Measurements from ENCODE around the gene RPS16. TPM values are rescaled to one million over a fixed set of nuclear protein-coding genes. Genes with fewer than 3 reads are reported as not detected.
"Not testable (repeated sequence)": the region's sequence is repeated elsewhere in the genome, so short reads cannot be mapped to it uniquely, and the experiment has no call there.

Gene RPS16
- total RNA-seq, 1 donor from 2014 or later = 4,002 TPM

DNA sequence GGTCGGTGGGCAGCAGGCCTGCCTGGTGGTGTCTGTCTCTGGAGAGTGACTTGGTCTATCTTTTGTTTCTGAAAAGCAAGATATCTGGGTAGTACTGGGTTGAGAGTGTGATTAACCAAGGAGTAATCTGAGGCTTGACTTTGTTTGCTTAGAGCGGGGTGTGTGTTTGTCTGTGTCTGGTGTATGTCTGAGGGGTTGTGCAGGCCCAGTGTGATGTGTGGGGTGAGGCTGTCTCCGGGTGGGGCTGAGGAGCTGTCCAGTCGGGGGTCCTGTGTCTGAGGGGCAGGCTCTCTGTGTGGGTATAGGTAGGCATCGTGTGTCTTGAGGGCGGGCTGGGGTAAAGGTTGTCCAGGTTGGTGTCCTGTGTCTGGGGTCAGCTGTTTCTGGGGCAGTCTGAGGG is 33.8 kb upstream of the RPS16 start:
- Mint-ChIP-seq H3K9me3 (no peaks in the 10 kb centered on the region), H3K4me1 (no peaks in the 10 kb centered on the region)
- CTCF ChIA-PET = no interaction called here

DNA sequence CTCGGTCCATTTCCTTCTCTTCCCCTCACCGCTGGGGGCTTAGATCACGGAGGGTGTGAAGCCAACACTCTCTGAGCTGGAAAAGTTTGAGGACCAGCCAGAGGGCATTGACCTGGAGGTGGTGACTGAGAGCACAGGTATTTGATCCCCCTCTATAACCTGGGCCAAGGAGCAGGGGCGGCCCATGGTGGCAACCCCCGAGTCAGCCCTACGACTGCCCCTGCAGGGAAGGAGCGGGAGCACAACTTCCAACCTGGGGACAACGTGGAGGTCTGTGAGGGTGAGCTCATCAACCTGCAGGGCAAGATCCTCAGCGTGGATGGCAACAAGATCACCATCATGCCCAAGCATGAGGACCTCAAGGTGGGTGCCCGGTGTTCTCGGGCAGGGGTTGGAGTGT is 33.3 kb upstream of the RPS16 start:
- H3K27me3 Mint-ChIP-seq = no peaks in the 10 kb centered on the region
- no peaks in the 10 kb centered on the region for H3K9me3 Mint-ChIP-seq
- TF ChIP-seq, protein P1, sequence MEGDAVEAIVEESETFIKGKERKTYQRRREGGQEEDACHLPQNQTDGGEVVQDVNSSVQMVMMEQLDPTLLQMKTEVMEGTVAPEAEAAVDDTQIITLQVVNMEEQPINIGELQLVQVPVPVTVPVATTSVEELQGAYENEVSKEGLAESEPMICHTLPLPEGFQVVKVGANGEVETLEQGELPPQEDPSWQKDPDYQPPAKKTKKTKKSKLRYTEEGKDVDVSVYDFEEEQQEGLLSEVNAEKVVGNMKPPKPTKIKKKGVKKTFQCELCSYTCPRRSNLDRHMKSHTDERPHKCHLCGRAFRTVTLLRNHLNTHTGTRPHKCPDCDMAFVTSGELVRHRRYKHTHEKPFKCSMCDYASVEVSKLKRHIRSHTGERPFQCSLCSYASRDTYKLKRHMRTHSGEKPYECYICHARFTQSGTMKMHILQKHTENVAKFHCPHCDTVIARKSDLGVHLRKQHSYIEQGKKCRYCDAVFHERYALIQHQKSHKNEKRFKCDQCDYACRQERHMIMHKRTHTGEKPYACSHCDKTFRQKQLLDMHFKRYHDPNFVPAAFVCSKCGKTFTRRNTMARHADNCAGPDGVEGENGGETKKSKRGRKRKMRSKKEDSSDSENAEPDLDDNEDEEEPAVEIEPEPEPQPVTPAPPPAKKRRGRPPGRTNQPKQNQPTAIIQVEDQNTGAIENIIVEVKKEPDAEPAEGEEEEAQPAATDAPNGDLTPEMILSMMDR (IDR thresholded peaks at IDR 0.05) = no peak
- ATAC-seq (ENCODE audit: low read depth) (no peak), DNase-seq (no peak)
- ChIA-PET CTCF (no interaction called here), POLR2A (interaction anchor here (0.6 to 1.7 kb wide), 2 partner anchors 8 to 85 kb away, joined by 3 to 5 read pairs; no protein-coding TSS in a partner anchor)
- no peaks in the 10 kb centered on the region for H3K4me1 Mint-ChIP-seq
- intact Hi-C loops (cut with micrococcal nuclease) = no loop called here
- H3K27ac Mint-ChIP-seq = no peak overlapping the region
- peaks cover 86% of the 10 kb centered on the region for H3K36me3 Mint-ChIP-seq (ENCODE audit: low read depth)
- no peak overlapping the region for H3K4me3 Mint-ChIP-seq

More for the DNA sequence above, 33.8 kb upstream of the RPS16 start:
- Mint-ChIP-seq H3K27ac (no peak overlapping the region), H3K27me3 (no peaks in the 10 kb centered on the region), H3K4me3 (no peak overlapping the region), H3K36me3 (ENCODE audit: low read depth) (peaks cover 90% of the 10 kb centered on the region)
- no peak for DNase-seq
- TF ChIP-seq, protein P1 (IDR thresholded peaks at IDR 0.05) = no peak
- POLR2A ChIA-PET = no interaction called here
- intact Hi-C loops (cut with micrococcal nuclease) = no loop called here
- no peak for ATAC-seq (ENCODE audit: low read depth)

DNA sequence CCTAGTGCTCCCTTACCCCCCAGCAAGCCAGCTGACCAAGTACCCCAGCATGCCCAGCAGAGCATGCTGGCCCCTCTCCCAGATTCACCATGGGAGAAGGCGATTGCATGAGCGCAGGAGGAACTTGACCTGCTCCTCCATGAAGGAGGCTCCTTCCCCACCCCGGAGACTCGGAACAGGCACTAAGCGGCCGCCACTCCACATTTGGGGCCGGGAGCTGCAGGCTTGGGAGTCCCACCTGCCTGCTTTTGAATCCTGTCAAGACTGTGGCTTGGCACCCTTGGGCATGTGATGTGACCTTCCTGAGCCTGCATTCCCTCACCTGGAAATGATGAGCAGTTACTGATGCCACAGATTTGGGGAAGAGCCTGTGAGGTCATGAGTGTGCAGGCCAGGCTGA is 32.2 kb upstream of the RPS16 start:
- Mint-ChIP-seq H3K4me1 (no peaks in the 10 kb centered on the region), H3K4me3 (no peak overlapping the region), H3K27me3 (no peaks in the 10 kb centered on the region), H3K9me3 (no peaks in the 10 kb centered on the region), H3K27ac (no peak overlapping the region), H3K36me3 (ENCODE audit: low read depth) (peaks cover 88% of the 10 kb centered on the region)
- ATAC-seq (ENCODE audit: low read depth) (no peak), DNase-seq (no peak)
- intact Hi-C loops (cut with micrococcal nuclease) = no loop called here
- TF ChIP-seq, protein P1 (IDR thresholded peaks at IDR 0.05) = no peak
- POLR2A ChIA-PET = interaction anchor here (1.7 kb wide), 1 partner anchor 9 kb away, joined by 5 read pairs; no protein-coding TSS in a partner anchor
- CTCF ChIA-PET = no interaction called here

DNA sequence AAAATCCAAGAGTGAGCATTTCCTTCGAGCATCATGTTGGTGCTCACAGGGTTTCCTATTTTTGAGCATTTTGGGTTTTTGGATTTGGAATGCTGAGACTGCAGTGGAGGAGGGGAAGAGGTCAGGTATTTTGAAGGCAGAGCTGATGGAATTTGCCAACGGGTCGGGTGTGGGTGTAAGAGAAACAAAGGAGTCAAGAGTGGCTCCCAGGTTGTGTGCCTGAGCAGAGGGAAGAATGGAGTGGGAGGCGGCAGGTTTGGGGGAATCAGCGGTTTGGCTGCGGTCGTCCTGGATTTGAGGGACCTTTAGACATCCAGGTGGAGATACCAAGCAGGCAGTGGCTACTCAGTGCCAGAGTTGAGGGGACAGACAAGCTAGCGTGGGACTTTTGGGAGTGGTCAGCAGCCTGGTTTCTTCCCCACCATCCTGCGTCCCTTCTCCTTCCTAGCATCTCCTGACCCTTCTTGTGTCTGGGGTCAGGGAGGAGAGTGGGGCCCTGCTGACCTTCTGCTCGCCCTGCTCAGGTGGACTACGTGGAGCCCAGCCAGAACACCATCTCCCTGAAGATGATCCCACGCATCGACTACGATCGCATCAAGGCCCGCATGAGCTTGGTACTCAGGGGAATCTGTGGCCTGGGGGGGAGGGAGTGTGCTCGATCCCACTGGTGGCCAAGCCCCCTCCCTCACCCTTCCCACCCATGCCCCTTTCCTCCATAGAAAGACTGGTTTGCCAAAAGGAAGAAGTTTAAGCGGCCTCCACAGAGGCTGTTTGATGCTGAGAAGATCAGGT is 30.4 kb upstream of the RPS16 start:
- TF ChIP-seq, protein P1 (IDR thresholded peaks at IDR 0.05) = no peak
- H3K36me3 Mint-ChIP-seq (ENCODE audit: low read depth) = peaks cover 84% of the 10 kb centered on the region
- no peak overlapping the region for H3K4me3 Mint-ChIP-seq
- POLR2A ChIA-PET = interaction anchor here (0.6 kb wide), 1 partner anchor 36 kb away, joined by 3 read pairs; no protein-coding TSS in a partner anchor
- ATAC-seq (ENCODE audit: low read depth) (no peak), DNase-seq (no peak)
- H3K27me3 Mint-ChIP-seq = no peaks in the 10 kb centered on the region
- CTCF ChIA-PET = interaction anchor here (0.9 kb wide), 1 partner anchor 8 kb away, joined by 3 read pairs; no protein-coding TSS in a partner anchor
- no peaks in the 10 kb centered on the region for H3K9me3 Mint-ChIP-seq
- H3K4me1 Mint-ChIP-seq = no peaks in the 10 kb centered on the region
- no peak overlapping the region for H3K27ac Mint-ChIP-seq
- intact Hi-C loops (cut with micrococcal nuclease) = no loop called here

DNA sequence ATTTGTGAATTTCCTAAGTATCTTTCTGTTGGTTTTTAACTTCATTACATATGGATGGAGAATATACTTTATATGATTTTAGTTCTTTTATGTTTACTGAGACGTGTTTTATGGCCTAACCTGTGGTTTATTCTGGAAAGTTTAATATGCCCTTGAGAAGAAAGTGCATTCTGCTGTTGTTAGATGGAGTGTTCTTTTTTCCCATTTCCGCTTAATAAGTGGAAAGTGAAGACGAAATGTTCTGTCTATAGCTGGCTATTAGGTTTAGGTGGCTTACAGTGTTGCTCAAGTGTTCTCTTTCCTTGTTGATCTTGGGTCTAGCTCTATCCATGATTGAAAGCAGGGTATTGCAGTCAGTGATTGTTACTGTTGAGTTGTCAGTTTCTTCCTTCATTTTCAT is 27.7 kb upstream of the RPS16 start:
- H3K27me3 Mint-ChIP-seq = no peaks in the 10 kb centered on the region
- H3K9me3 Mint-ChIP-seq = no peaks in the 10 kb centered on the region
- H3K4me3 Mint-ChIP-seq = no peak overlapping the region
- no peak overlapping the region for H3K27ac Mint-ChIP-seq
- DNase-seq (no peak), ATAC-seq (ENCODE audit: low read depth) (no peak)
- ChIA-PET CTCF (no interaction called here), POLR2A (interaction anchor here (0.7 to 1.2 kb wide), 3 partner anchors 28 to 956 kb away, joined by 3 to 5 read pairs (median 3); partner anchors contain the start of gene RPS16)
- peaks cover 83% of the 10 kb centered on the region for H3K36me3 Mint-ChIP-seq (ENCODE audit: low read depth)
- TF ChIP-seq, protein P1 (IDR thresholded peaks at IDR 0.05) = no peak
- no peaks in the 10 kb centered on the region for H3K4me1 Mint-ChIP-seq
- intact Hi-C loops (cut with micrococcal nuclease) = no loop called here

DNA sequence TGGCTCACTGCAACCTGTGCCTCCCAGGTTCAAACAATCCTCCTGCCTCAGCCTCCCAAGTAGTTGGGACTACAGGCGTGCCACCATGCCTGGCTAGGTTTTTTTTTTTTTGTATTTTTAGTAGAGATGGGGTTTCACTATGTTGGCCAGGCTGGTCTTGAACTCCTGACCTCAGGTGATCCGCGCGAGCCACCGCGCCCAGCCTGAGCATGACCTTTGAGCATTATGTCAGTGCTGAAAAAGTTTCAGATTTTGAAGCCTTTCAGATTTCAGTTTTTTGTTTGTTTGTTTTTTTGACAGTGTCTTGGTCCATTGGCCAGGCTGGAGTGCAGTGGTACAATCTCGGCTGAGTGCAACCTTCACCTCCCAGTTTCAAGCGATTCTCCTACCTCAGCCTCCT is 15.5 kb upstream of the RPS16 start:
- DNase-seq; H3K27ac Mint-ChIP-seq; intact Hi-C loops (cut with micrococcal nuclease); CTCF ChIA-PET; H3K27me3 Mint-ChIP-seq; POLR2A ChIA-PET; ATAC-seq (ENCODE audit: low read depth); H3K4me3 Mint-ChIP-seq; H3K9me3 Mint-ChIP-seq: not testable (repeated sequence)
- Mint-ChIP-seq H3K4me1 (peaks cover 59% of the 10 kb centered on the region), H3K36me3 (ENCODE audit: low read depth) (peaks cover 61% of the 10 kb centered on the region)

Measured in activated B cell treated with CpG ODN at 0.5 μM for 24 hours (primary cell).